ENCODE data around the gene HPS1.

HPS1 gene

DNA sequence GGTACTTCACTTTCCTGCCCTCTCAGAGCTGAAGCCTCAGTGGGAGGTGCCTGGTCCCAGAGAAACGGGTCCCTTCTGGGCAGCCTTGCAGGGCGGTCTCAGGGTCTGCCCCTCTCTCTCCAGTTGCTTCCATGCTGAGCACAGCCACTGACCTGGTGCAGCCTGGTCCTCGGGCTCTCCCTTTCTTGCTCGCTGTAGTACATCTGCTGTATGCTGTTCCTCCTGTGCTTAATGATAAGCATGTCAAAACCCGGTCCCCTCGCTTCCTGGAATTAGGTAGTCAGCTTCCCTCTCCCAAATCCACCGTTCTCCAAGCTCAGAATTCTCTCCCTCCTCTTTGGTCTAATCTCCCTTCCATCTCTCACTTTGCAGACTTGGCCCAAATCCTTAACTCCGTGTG, 11.0 kb upstream of the HPS1 start:
- TF ChIP-seq ZBTB7A (IDR thresholded peaks at IDR 0.05; ENCODE audit: low read depth), result no peak
- TF ChIP-seq YY1 (IDR thresholded peaks at IDR 0.05; ENCODE audit: low read depth), result no peak
- no peak for TF ChIP-seq TCF12 (IDR thresholded peaks at IDR 0.05; ENCODE audit: low read depth)
- TF ChIP-seq RAD21 (IDR thresholded peaks at IDR 0.05; ENCODE audit: low read depth), result no peak
- no peak for TF ChIP-seq USF1 (IDR thresholded peaks at IDR 0.05)

DNA sequence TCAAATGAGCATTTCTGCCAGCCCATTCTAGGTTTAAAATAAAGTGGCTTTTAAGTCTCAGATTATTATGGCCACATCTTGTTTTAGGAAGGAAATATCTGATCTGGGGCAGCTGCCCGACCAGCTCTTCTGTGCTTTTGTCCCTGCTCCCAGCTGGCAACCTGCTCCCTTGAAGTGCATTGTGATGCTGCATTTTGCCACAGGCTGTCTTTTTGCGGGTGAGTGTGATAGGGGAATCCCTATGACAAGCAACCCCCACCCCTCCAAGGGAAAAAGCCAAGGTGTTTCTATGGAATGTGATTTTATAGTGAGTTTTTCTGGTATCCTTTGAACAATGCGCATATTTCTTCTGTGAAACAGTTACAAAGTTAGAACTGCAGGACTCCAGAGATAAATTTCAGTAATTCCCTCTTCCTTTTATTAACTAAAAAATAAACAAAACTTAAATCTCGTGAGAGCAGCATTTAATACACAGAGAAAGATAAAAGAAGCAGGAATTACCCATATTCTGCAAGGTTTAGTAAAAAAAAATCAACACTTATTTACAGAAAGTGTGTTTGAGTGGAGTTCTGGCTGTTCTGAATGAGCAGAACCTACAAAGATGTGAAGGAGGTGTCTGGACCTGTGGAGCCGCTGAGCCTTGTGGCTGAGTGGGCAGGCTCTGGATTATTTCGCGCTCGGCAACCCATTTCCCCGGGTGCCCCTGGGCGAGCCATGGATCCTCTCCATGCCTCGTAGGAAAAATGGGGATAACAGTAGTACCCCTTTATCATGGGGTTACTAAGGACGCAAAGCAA, 10.1 kb upstream of the HPS1 start:
- TF ChIP-seq EP300 (IDR thresholded peaks at IDR 0.05; ENCODE audit: borderline replicate concordance), result no peak
- TF ChIP-seq RAD21 (IDR thresholded peaks at IDR 0.05; ENCODE audit: low read depth), result no peak
- TF ChIP-seq TCF12 (IDR thresholded peaks at IDR 0.05; ENCODE audit: low read depth), result no peak
- no peak for TF ChIP-seq YY1 (IDR thresholded peaks at IDR 0.05; ENCODE audit: low read depth)
- no peak for TF ChIP-seq ZBTB7A (IDR thresholded peaks at IDR 0.05; ENCODE audit: low read depth)
- no peak for TF ChIP-seq CEBPB (IDR thresholded peaks at IDR 0.05)
- no peak for TF ChIP-seq TEAD4 (IDR thresholded peaks at IDR 0.05)
- TF ChIP-seq EGR1 (IDR thresholded peaks at IDR 0.05), result no peak

DNA sequence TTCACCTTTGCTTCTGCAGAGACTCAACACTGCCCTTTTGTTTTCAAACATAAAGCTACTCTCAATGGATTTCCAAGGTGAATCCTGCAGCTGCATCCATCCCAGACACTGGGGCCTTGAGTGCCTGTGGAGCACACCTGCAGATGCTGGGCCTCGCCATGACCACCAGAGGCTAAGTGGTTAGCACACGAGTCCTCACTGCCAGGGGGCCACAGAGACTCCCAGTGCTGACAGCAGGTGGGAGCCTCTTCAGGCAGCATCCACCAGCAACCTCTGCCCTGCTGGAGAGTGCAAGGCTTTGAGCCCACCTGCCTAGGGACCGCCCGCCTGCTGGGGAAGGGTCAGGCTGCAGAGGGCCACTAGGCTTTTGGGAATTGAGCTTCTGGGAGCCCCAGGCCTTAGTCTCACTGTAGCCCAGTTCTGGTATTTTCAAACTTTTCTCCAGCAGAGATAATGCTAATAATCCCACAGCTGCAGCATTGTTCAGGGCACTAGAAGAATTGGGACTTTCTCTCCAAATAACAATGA, 9.4 kb upstream of the HPS1 start:
- TF ChIP-seq EGR1 (IDR thresholded peaks at IDR 0.05), result no peak
- TF ChIP-seq, protein P1, sequence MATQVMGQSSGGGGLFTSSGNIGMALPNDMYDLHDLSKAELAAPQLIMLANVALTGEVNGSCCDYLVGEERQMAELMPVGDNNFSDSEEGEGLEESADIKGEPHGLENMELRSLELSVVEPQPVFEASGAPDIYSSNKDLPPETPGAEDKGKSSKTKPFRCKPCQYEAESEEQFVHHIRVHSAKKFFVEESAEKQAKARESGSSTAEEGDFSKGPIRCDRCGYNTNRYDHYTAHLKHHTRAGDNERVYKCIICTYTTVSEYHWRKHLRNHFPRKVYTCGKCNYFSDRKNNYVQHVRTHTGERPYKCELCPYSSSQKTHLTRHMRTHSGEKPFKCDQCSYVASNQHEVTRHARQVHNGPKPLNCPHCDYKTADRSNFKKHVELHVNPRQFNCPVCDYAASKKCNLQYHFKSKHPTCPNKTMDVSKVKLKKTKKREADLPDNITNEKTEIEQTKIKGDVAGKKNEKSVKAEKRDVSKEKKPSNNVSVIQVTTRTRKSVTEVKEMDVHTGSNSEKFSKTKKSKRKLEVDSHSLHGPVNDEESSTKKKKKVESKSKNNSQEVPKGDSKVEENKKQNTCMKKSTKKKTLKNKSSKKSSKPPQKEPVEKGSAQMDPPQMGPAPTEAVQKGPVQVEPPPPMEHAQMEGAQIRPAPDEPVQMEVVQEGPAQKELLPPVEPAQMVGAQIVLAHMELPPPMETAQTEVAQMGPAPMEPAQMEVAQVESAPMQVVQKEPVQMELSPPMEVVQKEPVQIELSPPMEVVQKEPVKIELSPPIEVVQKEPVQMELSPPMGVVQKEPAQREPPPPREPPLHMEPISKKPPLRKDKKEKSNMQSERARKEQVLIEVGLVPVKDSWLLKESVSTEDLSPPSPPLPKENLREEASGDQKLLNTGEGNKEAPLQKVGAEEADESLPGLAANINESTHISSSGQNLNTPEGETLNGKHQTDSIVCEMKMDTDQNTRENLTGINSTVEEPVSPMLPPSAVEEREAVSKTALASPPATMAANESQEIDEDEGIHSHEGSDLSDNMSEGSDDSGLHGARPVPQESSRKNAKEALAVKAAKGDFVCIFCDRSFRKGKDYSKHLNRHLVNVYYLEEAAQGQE (IDR thresholded peaks at IDR 0.05; ENCODE audit: low read depth), result no peak

- TF ChIP-seq TCF12 (IDR thresholded peaks at IDR 0.05; ENCODE audit: low read depth) (no peak), USF1 (IDR thresholded peaks at IDR 0.05) (no peak), TEAD4 (IDR thresholded peaks at IDR 0.05) (no peak), EGR1 (IDR thresholded peaks at IDR 0.05) (no peak), CREB1 (IDR thresholded peaks at IDR 0.05; ENCODE audit: low read depth) (no peak), TAF1 (IDR thresholded peaks at IDR 0.05; ENCODE audit: low read depth) (no peak), YY1 (IDR thresholded peaks at IDR 0.05; ENCODE audit: low read depth) (no peak), ZBTB7A (IDR thresholded peaks at IDR 0.05; ENCODE audit: low read depth) (no peak)
Observed at GRCh38 chr10:98453729-98454128, 7.0 kb upstream of the HPS1 start.

DNA sequence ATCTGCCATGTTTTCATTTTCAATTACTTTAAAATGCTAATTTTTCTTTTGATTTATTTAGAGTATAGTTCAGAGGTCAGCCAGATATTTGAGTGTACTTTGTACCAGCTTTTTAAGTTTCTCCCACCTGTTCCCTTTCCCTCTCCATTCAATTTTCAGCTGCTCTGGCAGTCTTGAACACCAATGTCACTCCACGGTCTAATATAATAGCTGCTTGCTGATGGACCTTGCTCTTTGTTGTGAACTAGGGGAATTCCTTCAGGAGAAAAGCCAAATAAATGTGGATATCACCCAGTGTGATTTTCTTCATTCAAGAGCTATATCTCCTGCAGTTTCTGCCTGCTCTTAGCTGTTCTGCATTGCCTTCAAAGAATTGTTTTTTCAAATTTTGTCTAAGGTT, 3.9 kb upstream of the HPS1 start:
- no peak for TF ChIP-seq FOXM1 (IDR thresholded peaks at IDR 0.05; ENCODE audit: borderline replicate concordance, low read depth)
- no peak for TF ChIP-seq USF1 (IDR thresholded peaks at IDR 0.05)
- TF ChIP-seq CREB1 (IDR thresholded peaks at IDR 0.05; ENCODE audit: low read depth), result no peak
- TF ChIP-seq ZBTB7A (IDR thresholded peaks at IDR 0.05; ENCODE audit: low read depth), result no peak
- TF ChIP-seq RAD21 (IDR thresholded peaks at IDR 0.05; ENCODE audit: low read depth), result no peak
- no peak for TF ChIP-seq CEBPB (IDR thresholded peaks at IDR 0.05)
- no peak for TF ChIP-seq NFIC (IDR thresholded peaks at IDR 0.05)
- no peak for TF ChIP-seq TCF12 (IDR thresholded peaks at IDR 0.05; ENCODE audit: low read depth)
- TF ChIP-seq, protein P2, sequence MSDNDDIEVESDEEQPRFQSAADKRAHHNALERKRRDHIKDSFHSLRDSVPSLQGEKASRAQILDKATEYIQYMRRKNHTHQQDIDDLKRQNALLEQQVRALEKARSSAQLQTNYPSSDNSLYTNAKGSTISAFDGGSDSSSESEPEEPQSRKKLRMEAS (IDR thresholded peaks at IDR 0.05), result no peak
- no peak for TF ChIP-seq YY1 (IDR thresholded peaks at IDR 0.05; ENCODE audit: low read depth)

DNA sequence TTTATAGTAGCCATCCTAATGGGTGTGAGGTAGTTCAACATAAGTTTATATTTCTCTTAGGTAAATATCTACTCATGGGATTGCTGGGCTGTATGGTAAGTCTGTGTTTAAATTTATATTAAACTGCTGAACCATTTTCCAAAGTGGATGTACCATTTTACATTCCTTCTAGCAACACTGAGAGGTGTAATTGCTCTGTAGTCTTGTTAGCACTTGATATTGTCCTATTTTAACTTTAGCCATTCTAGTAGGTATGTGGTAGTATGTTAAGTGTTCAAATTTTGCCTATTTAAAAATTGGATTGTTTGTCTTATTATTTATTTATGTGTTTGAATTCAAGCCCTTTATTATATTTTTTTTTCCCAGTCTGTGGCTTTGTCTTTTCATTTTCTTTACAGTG, 2.6 kb upstream of the HPS1 start:
- TF ChIP-seq USF1 (IDR thresholded peaks at IDR 0.05) (no peak), EGR1 (IDR thresholded peaks at IDR 0.05) (no peak), TCF12 (IDR thresholded peaks at IDR 0.05; ENCODE audit: low read depth) (no peak), RAD21 (IDR thresholded peaks at IDR 0.05; ENCODE audit: low read depth) (no peak)

- TF ChIP-seq CREB1 (IDR thresholded peaks at IDR 0.05; ENCODE audit: low read depth) (no peak), TCF12 (IDR thresholded peaks at IDR 0.05; ENCODE audit: low read depth) (no peak), RAD21 (IDR thresholded peaks at IDR 0.05; ENCODE audit: low read depth) (no peak), EGR1 (IDR thresholded peaks at IDR 0.05) (no peak), TAF1 (IDR thresholded peaks at IDR 0.05; ENCODE audit: low read depth) (no peak), NFIC (IDR thresholded peaks at IDR 0.05) (no peak), ZBTB7A (IDR thresholded peaks at IDR 0.05; ENCODE audit: low read depth) (no peak), YY1 (IDR thresholded peaks at IDR 0.05; ENCODE audit: low read depth) (no peak)
- TF ChIP-seq, protein P2 (IDR thresholded peaks at IDR 0.05), result no peak
- TF ChIP-seq, protein P1 (IDR thresholded peaks at IDR 0.05; ENCODE audit: low read depth), result no peak
Observed at GRCh38 chr10:98446151-98446660, 529 bp downstream of the HPS1 start.
